ENCODE measurements around the gene LPP.

DNA sequence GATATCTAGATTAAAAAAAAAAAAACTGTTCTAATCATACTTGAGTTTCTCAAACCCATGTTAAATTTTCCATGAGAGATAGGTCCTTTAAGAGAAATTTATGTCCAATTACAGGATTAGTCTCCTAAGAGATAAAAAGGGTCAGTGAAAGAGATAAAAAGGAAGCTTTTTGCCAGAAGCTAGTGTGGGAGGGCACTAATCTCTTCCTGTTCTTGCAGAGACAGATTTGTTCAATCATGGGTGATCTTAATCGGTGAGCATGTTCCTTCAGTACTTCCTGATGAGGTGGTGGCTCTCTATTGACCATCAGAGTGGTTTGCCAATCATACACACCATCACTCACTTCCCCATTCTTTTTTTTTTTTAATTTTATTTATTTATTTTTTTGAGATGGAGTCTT is 16.9 kb upstream of the LPP start:
- no peak for TF ChIP-seq CTCF (conservative IDR thresholded peaks at IDR 0.05; ENCODE audit: low read depth, low read length)
- TF ChIP-seq EZH2 (IDR thresholded peaks at IDR 0.05; ENCODE audit: low read length, unreplicated experiment), result no peak

Data from PC-3 (cell line).